ENCODE measurements around the gene ZNF774. TPM values are rescaled to one million over a fixed set of nuclear protein-coding genes. Genes with fewer than 3 reads are reported as not detected.
"Not testable (repeated sequence)": the region's sequence is repeated elsewhere in the genome, so short reads cannot be mapped to it uniquely, and the experiment has no call there.

The ZNF774 gene
- 2.6 and 4.8 TPM in 2 replicates for total RNA-seq (2022)
- percentile 51 among the genes with signal in this experiment for Bru-seq, nascent RNA
- BruChase-seq, experiment 1, labeled RNA remaining after a 6-hour chase, result percentile 48 among the genes with signal in this experiment
- BruChase-seq, experiment 2, labeled RNA remaining after a 2-hour chase, result percentile 52 among the genes with signal in this experiment
- long read RNA-seq, partial matches to known transcripts, result 0 of 1 reads
- long read RNA-seq, other reads (novel, unspliced or antisense), result 1 of 1 reads

DNA sequence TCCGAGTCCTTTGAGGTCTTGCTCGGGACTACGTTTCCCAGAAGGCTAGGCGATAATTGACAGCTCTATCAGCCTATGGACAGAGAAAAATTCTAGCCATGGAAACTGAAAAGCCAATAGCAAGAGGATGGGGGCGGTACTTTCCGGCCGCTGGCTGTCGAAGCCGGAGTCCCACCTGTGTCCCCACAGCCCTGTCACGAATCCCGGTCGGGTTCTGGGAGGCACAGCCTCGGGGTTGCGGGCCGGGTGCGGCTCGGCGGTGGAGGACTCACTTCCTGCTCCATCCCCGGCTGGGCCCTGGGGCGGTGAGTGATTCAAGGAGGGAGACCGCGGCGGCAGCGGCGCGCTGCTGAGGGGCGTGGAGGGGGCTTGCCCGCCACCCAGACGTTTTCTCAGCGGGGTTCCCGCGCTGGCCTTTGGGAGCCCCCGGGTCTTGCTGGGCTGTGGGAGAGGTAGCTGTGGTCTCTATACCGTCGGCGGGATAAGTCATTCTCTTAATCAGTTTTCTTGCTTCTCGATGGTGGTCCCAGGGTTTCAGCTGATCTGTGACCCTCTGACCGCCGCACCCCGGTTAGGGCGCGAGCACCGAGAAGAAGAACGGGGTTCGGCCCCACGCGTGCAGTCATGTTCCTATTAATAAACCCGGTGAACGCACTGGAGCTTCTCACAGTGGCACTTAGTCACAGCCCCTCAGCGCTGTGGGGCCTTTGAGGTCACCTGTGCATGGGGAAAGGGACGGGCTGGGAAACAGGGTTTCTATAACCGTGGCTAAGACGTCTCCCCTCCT is at the start of gene ZNF774:
ZNF774 (plus strand) TSS at position 178 of the 787 bp plus-strand sequence. CDS start 2,377 bp downstream, outside the sequence.
- BruUV-seq (replicated peaks), result TSS peak; percentile 71
- intact Hi-C loops (cut with micrococcal nuclease), result no loop called here
- POLR2A ChIA-PET, result interaction anchor here (0.7 to 3.0 kb wide), 10 partner anchors 10 to 168 kb away, joined by 3 to 18 read pairs (median 4); partner anchors contain the start of gene IQGAP1

GRCh38 chr15:90305355-90305754 is 46.7 kb upstream of the ZNF774 start:
- H3K4me1 Mint-ChIP-seq (ENCODE audit: insufficient read depth, unreplicated experiment); H3K27me3 Mint-ChIP-seq (ENCODE audit: insufficient read depth, unreplicated experiment); H3K4me3 Mint-ChIP-seq (ENCODE audit: unreplicated experiment); H3K9me3 Mint-ChIP-seq (ENCODE audit: unreplicated experiment); H3K27ac Mint-ChIP-seq (ENCODE audit: low read depth, unreplicated experiment); BruUV-seq (replicated peaks); DNase-seq (ENCODE audit: unreplicated experiment); H3K36me3 Mint-ChIP-seq (ENCODE audit: insufficient read depth, unreplicated experiment); intact Hi-C loops (cut with micrococcal nuclease): not testable (repeated sequence)
- ChIA-PET POLR2A (interaction anchor here (1.1 kb wide), 1 partner anchor 15 kb away, joined by 5 read pairs; no protein-coding TSS in a partner anchor), CTCF (interaction anchor here (0.6 to 5.8 kb wide), 5 partner anchors 11 to 205 kb away, joined by 3 to 38 read pairs (median 4); no protein-coding TSS in a partner anchor)

More for the DNA sequence above, at the start of gene ZNF774:
- Mint-ChIP-seq H3K4me3 (ENCODE audit: unreplicated experiment) (peak within 1 kb of the TSS; percentile 80), H3K36me3 (ENCODE audit: insufficient read depth, unreplicated experiment) (peaks cover 5% of the 10 kb centered on the region), H3K27ac (ENCODE audit: low read depth, unreplicated experiment) (peak within 1 kb of the TSS; percentile 81), H3K4me1 (ENCODE audit: insufficient read depth, unreplicated experiment) (peaks cover 9% of the 10 kb centered on the region), H3K27me3 (ENCODE audit: insufficient read depth, unreplicated experiment) (no peaks in the 10 kb centered on the region), H3K9me3 (ENCODE audit: unreplicated experiment) (no peaks in the 10 kb centered on the region)
- peak; percentile 96 for DNase-seq (ENCODE audit: unreplicated experiment)
- CTCF ChIA-PET, result interaction anchor here (0.6 to 1.8 kb wide), 11 partner anchors 9 to 581 kb away, joined by 3 to 5 read pairs (median 3); no protein-coding TSS in a partner anchor
- no peak for TF ChIP-seq CTCF (IDR thresholded peaks at IDR 0.05; ENCODE audit: unreplicated experiment)

DNA sequence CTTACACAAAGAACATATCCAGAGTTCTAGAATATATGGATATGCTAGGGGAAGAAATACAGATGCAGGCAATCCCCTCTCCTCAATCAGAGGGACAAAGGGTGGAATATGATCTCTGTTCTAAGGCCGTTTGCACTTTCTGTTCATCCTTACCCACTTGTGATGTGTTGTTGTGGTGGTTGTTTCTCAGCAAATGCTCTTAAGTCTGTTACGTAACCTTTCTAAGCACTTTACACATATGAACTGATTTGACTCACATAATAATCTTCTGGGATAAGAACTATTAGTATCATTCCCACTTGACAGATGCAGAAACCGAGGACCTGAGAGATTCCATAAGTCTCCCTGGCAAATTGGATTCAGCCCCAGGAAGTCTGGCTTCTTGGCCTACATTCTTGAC is 46.2 kb upstream of the ZNF774 start:
- CTCF ChIA-PET, result interaction anchor here (0.5 to 5.8 kb wide), 6 partner anchors 10 to 163 kb away, joined by 3 to 38 read pairs (median 4); no protein-coding TSS in a partner anchor
- no peaks in the 10 kb centered on the region for H3K27me3 Mint-ChIP-seq (ENCODE audit: insufficient read depth, unreplicated experiment)
- POLR2A ChIA-PET, result interaction anchor here (0.6 to 1.1 kb wide), 3 partner anchors 14 to 597 kb away, joined by 3 to 5 read pairs (median 3); partner anchors contain the start of gene MAN2A2
- no peaks in the 10 kb centered on the region for H3K36me3 Mint-ChIP-seq (ENCODE audit: insufficient read depth, unreplicated experiment)
- BruUV-seq (replicated peaks), result no TSS peak
- intact Hi-C loops (cut with micrococcal nuclease), result no loop called here
- H3K9me3 Mint-ChIP-seq (ENCODE audit: unreplicated experiment), result no peaks in the 10 kb centered on the region
- DNase-seq (ENCODE audit: unreplicated experiment), result no peak
- peaks cover 5% of the 10 kb centered on the region for H3K4me1 Mint-ChIP-seq (ENCODE audit: insufficient read depth, unreplicated experiment)
- no peak overlapping the region for H3K4me3 Mint-ChIP-seq (ENCODE audit: unreplicated experiment)
- no peak for TF ChIP-seq CTCF (IDR thresholded peaks at IDR 0.05; ENCODE audit: unreplicated experiment)
- H3K27ac Mint-ChIP-seq (ENCODE audit: low read depth, unreplicated experiment), result no peak overlapping the region

- intact Hi-C loops (cut with micrococcal nuclease), result no loop called here
- TF ChIP-seq CTCF (IDR thresholded peaks at IDR 0.05; ENCODE audit: unreplicated experiment), result no peak
- CTCF ChIA-PET, result interaction anchor here (1.5 to 5.8 kb wide), 3 partner anchors 10 to 14 kb away, joined by 4 to 38 read pairs (median 12); no protein-coding TSS in a partner anchor
These were observed 45.5 kb upstream of the ZNF774 start for GRCh38 chr15:90306560-90306959.

More at GRCh38 chr15:90306560-90306959, 45.5 kb upstream of the ZNF774 start:
- POLR2A ChIA-PET, result interaction anchor here (1.1 to 1.2 kb wide), 2 partner anchors 8 to 596 kb away, joined by 3 to 6 read pairs; partner anchors contain the start of gene MAN2A2
- H3K4me1 Mint-ChIP-seq (ENCODE audit: insufficient read depth, unreplicated experiment), result peaks cover under 1% of the 10 kb centered on the region
- no peak for DNase-seq (ENCODE audit: unreplicated experiment)
- no peak overlapping the region for H3K4me3 Mint-ChIP-seq (ENCODE audit: unreplicated experiment)
- BruUV-seq (replicated peaks), result no TSS peak
- H3K9me3 Mint-ChIP-seq (ENCODE audit: unreplicated experiment), result no peaks in the 10 kb centered on the region
- peaks cover 4% of the 10 kb centered on the region for H3K27me3 Mint-ChIP-seq (ENCODE audit: insufficient read depth, unreplicated experiment)
- no peaks in the 10 kb centered on the region for H3K36me3 Mint-ChIP-seq (ENCODE audit: insufficient read depth, unreplicated experiment)
- no peak overlapping the region for H3K27ac Mint-ChIP-seq (ENCODE audit: low read depth, unreplicated experiment)
